HepG2 (cell line): ENCODE results near the gene WIZ. TPM values are rescaled to one million over a fixed set of nuclear protein-coding genes. Genes with fewer than 3 reads are reported as not detected.

Experiments
- ATAC-seq: fragments of 200-7000 bp; cut with Tn5 transposase; 3 replicates; pipeline ENCODE4 v1.9.1; 2020; ENCODE audit warnings: mild to moderate bottlenecking, moderate library complexity
- BruUV-seq: library from RNA; stranded (reverse); fragments of 400-500 nt; replicated peaks from 2 replicates; lab custom pipeline; 2021; lab: Mats Ljungman, UMichigan
- CTCF ChIA-PET: fragments of 300-600 bp; formaldehyde crosslinking; extraction: SDS; loops from one replicate; lab custom pipeline; 2021; ENCODE audit warnings: low total read pairs, inconsistent platforms, low intra/inter-chr PET ratio; lab: Yijun Ruan, JAX
- POLR2A ChIA-PET: fragments of 350-600 bp; sonication (Branson Sonifier 250); formaldehyde crosslinking; loops from one replicate; lab custom pipeline; 2020; ENCODE audit warnings: antibody characterized with exemption, inconsistent platforms; lab: Yijun Ruan, JAX
- DNase-seq: peaks from one replicate; pipeline ENCODE4 v3.0.0-alpha.2; 2015; ENCODE audit warnings: low spot score
- FAIRE-seq: peaks from 3 replicates; lab custom pipeline; 2011; peaks lifted over from hg19 to GRCh38; lab: Jason Lieb, UNC
- H2AFZ ChIP-seq: one replicate; pipeline ENCODE4 v1.6.1; 2011; ENCODE audit warnings: low read length, inconsistent platforms
- H3K27ac ChIP-seq: fragments of 300-600 bp; 3 replicates; pipeline ENCODE4 v1.8.0; 2011; ENCODE audit warnings: mixed run types, mild to moderate bottlenecking, mixed read lengths, low read length, inconsistent platforms; ENCODE audit not compliant: insufficient read depth; ENCODE audit errors: extremely low read length
- H3K27me3 ChIP-seq, 2 experiments: fragments of 200-600 bp in 1 of 2; 2 replicates in 1 of 2; 3 replicates in 1 of 2; pipeline versions ENCODE4 v1.6.0 to v1.8.0; 2011; ENCODE audit warnings: low read length in 2 of 2, mild to moderate bottlenecking in 2 of 2, moderate library complexity in 2 of 2, inconsistent platforms in 1 of 2; ENCODE audit not compliant: insufficient read depth in 2 of 2, control insufficient read depth in 1 of 2
- H3K36me3 ChIP-seq, 2 experiments: fragments of 200-600 bp in 1 of 2; replicated peaks in 1 of 2; 2 replicates in 1 of 2; 3 replicates in 1 of 2; pipeline versions ENCODE4 v1.5.1 to v1.8.0; 2011; ENCODE audit warnings: low read length in 2 of 2, inconsistent platforms in 1 of 2; ENCODE audit not compliant: insufficient read depth in 2 of 2, control insufficient read depth in 1 of 2
- H3K4me1 ChIP-seq: 2 replicates; pipeline ENCODE4 v1.5.1; 2012; ENCODE audit warnings: low read length, inconsistent platforms; ENCODE audit not compliant: insufficient read depth
- H3K4me2 ChIP-seq: 2 replicates; pipeline ENCODE4 v1.6.0; 2011; ENCODE audit warnings: low read depth, low read length, inconsistent platforms
- H3K4me3 ChIP-seq, 3 experiments: fragments of 200-600 bp in 1 of 3; sonication (generic), shearing (Covaris generic) in 1 of 3; replicated peaks in 1 of 3; 2 replicates each; pipeline ENCODE4 v1.5.1; 2011 to 2016; ENCODE audit warnings: low read length in 3 of 3, inconsistent platforms in 2 of 3, low read depth in 2 of 3, mild to moderate bottlenecking in 2 of 3, control low read depth in 1 of 3, mixed read lengths in 1 of 3; ENCODE audit not compliant: insufficient read depth in 1 of 3
- H3K79me2 ChIP-seq: one replicate; pipeline ENCODE4 v1.6.1; 2011; ENCODE audit warnings: low read length, inconsistent platforms; ENCODE audit not compliant: insufficient read depth
- H3K9ac ChIP-seq: 2 replicates; pipeline ENCODE4 v1.6.0; 2011; ENCODE audit warnings: mild to moderate bottlenecking, low read depth, low read length, inconsistent platforms; ENCODE audit not compliant: insufficient read depth
- H3K9me3 ChIP-seq: 2 replicates; pipeline ENCODE4 v1.5.1; 2012; ENCODE audit warnings: mild to moderate bottlenecking, low read length
- H4K20me1 ChIP-seq: 2 replicates; pipeline ENCODE4 v1.6.0; 2011; ENCODE audit warnings: inconsistent platforms, mild to moderate bottlenecking, low read length, moderate library complexity; ENCODE audit not compliant: insufficient read depth
- ATF7-NPFF ChIP-seq: sonication (generic); formaldehyde crosslinking; IDR thresholded peaks from 2 replicates; pipeline ENCODE4 v1.8.1; 2023; ENCODE audit warnings: mild to moderate bottlenecking, low read depth, missing genetic modification reagents, moderate library complexity
- BORCS8-MEF2B ChIP-seq: sonication (generic); formaldehyde crosslinking; IDR thresholded peaks from 2 replicates; pipeline ENCODE4 v1.8.0; 2022; ENCODE audit warnings: mild to moderate bottlenecking, missing genetic modification reagents
- CAMTA2 ChIP-seq: sonication (generic); formaldehyde crosslinking; IDR thresholded peaks from 2 replicates; pipeline ENCODE4 v1.4.0; 2020; ENCODE audit warnings: mild to moderate bottlenecking, missing genetic modification reagents, borderline replicate concordance
- CEBPG ChIP-seq: IDR thresholded peaks from 2 replicates; pipeline ENCODE4 v1.6.1; 2016
- CENPT ChIP-seq: sonication (generic); formaldehyde crosslinking; IDR thresholded peaks from 2 replicates; pipeline ENCODE4 v1.8.0; 2022; ENCODE audit warnings: low read depth, mild to moderate bottlenecking, moderate library complexity, missing genetic modification reagents
- FOSL1 ChIP-seq: sonication (generic); formaldehyde crosslinking; IDR thresholded peaks from 2 replicates; pipeline ENCODE4 v1.9.0; 2021; ENCODE audit warnings: missing genetic modification reagents, borderline replicate concordance
- GTF2F1 ChIP-seq: fragments of 150-350 bp; IDR thresholded peaks from 2 replicates; pipeline ENCODE4 v1.6.1; 2014; ENCODE audit warnings: low read length
- HNRNPH1 ChIP-seq: fragments of 200-400 bp; formaldehyde crosslinking; optimal IDR thresholded peaks from 2 replicates; pipeline ENCODE3; 2017; ENCODE audit warnings: mild to moderate bottlenecking, low read depth, low read length
- RARA ChIP-seq: IDR thresholded peaks from 2 replicates; pipeline ENCODE4 v1.6.1; 2016; ENCODE audit warnings: missing genetic modification reagents, missing compliant biosample characterization
- ZNF34 ChIP-seq: sonication (generic); formaldehyde crosslinking; IDR thresholded peaks from 2 replicates; pipeline ENCODE4 v1.4.0; 2020; ENCODE audit warnings: mild to moderate bottlenecking, missing genetic modification reagents, borderline replicate concordance
- ZNF607 ChIP-seq: sonication (generic); formaldehyde crosslinking; IDR thresholded peaks from 2 replicates; pipeline ENCODE4 v1.5.1; 2020; ENCODE audit warnings: missing genetic modification reagents, mild to moderate bottlenecking, borderline replicate concordance
- ZSCAN25 ChIP-seq: sonication (generic); formaldehyde crosslinking; IDR thresholded peaks from 2 replicates; pipeline ENCODE4 v1.8.0; 2022; ENCODE audit warnings: mild to moderate bottlenecking, missing genetic modification reagents
- ZSCAN30 ChIP-seq: sonication (generic); formaldehyde crosslinking; IDR thresholded peaks from 2 replicates; pipeline ENCODE4 v1.5.0; 2020; ENCODE audit warnings: mild to moderate bottlenecking, missing genetic modification reagents
- whole genome bisulfite sequencing: methylation state at CpG from one replicate; pipeline ENCODE4 v1.1.6; 2017; ENCODE audit warnings: low lambda C conversion rate; 5-methylcytosine and 5-hydroxymethylcytosine counted together
- in situ Hi-C: cut with HindIII; loops from 2 replicates; pipeline ENCODE4 v1.10.0; 2017; ENCODE audit warnings: low pct_unique_long_range_greater_than_20kb; ENCODE audit not compliant: extremely low pct_ligation_motif_present
- intact Hi-C: fragments of 100-400 bp; cut with micrococcal nuclease; formaldehyde crosslinking; loops from one replicate; pipeline ENCODE4 v1.10.0; 2022; ENCODE audit not compliant: unreplicated experiment
- polyA plus RNA-seq, 8 experiments: library from polyadenylated mRNA; depleted of rRNA in 3 of 8; stranded (reverse) in 7 of 8; unstranded in 1 of 8; fragments of >200 nt; fragmentation: Illumina TruSeq in 4 of 8; extraction: Trizol in 4 of 8; gene quantifications; 2 replicates each; pipeline versions ENCODE4 v1.2.1 to v1.2.3, GENCODE V29; 2011 to 2016; ENCODE audit warnings: low read depth in 4 of 8, missing spikeins in 1 of 8, mixed read lengths in 1 of 8; ENCODE audit not compliant: insufficient read depth in 1 of 8
- total RNA-seq, 5 experiments: library from RNA; depleted of rRNA; stranded (reverse); fragments of >200 nt; fragmentation: Illumina TruSeq; extraction: Trizol; gene quantifications; 2 replicates each; pipeline ENCODE4 v1.2.3, GENCODE V29; 2016; ENCODE audit warnings: low read depth in 1 of 5
- TF ChIP-seq, protein P1 (sequence below): sonication (generic); formaldehyde crosslinking; IDR thresholded peaks from 2 replicates; pipeline ENCODE4 v1.8.0; 2022; ENCODE audit warnings: mild to moderate bottlenecking, missing genetic modification reagents, moderate library complexity
- TF ChIP-seq, protein P2 (sequence below): sonication (generic); formaldehyde crosslinking; IDR thresholded peaks from 2 replicates; pipeline ENCODE4 v1.4.0; 2020; ENCODE audit warnings: missing genetic modification reagents
- TF ChIP-seq, protein P3 (sequence below): sonication (generic); formaldehyde crosslinking; IDR thresholded peaks from 2 replicates; pipeline ENCODE4 v1.8.1; 2022; ENCODE audit warnings: mild to moderate bottlenecking, missing genetic modification reagents
- TF ChIP-seq, protein P4 (sequence below): sonication (generic); formaldehyde crosslinking; IDR thresholded peaks from 2 replicates; pipeline ENCODE4 v1.4.0; 2020; ENCODE audit warnings: low read depth, mild to moderate bottlenecking, missing genetic modification reagents
- TF ChIP-seq, protein P5 (sequence below): sonication (generic); formaldehyde crosslinking; IDR thresholded peaks from 2 replicates; pipeline ENCODE4 v1.9.0; 2022; ENCODE audit warnings: missing genetic modification reagents, mild to moderate bottlenecking, borderline replicate concordance

WIZ gene
- total and polyA plus RNA-seq, 2 of the 13 experiments (the other 11 are each of a cell fraction or from before 2014, with no cell fraction given) = 4.7 to 4.8 TPM

DNA sequence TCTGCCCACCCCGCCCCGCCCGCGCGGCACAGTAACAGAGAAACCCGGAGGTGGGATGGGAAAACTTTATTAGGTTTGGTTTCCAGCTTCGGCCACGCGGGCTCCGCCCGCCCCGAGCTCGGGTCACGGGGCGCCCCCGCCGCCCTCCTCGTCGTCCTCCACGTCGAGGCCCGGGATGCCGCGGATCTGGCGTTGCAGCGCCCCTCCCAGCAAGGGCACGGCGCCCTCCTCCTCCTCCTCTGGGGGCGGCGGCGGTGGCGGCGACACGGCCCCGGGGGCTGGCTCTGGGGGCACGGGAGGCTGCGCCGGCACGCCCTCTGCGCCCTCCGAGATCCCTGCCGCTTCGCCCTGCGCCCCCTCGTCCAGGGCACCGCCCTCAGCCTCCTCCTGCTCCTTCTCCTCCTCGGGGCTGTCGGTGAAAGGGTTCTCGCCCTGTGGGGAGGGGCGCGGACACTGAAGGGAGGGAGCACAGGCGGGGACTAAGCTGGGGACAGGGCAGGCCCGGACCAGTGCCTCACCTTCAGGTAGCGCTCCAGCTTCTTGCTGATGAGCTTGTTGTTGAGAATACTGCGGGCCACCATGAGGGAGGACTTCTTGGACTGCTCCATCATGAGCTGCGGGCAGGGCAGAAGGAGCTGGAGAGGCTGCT is 69.6 kb downstream of the WIZ start:
- peaks cover 0 to 19% of the 10 kb centered on the region in 2 experiments; a peak in 2 of 5 replicates for H3K36me3 ChIP-seq
- H3K4me2 ChIP-seq = peak overlapping the region; percentile 72
- H3K79me2 ChIP-seq = peaks cover 39% of the 10 kb centered on the region
- POLR2A ChIA-PET = interaction anchor here (0.6 to 3.6 kb wide), 15 partner anchors 12 to 176 kb away, joined by 3 to 67 read pairs (median 8); partner anchors contain the start of genes AKAP8L and BRD4
- peak overlapping the region; percentile 79 for H3K27ac ChIP-seq
- H3K27me3 ChIP-seq = no peaks in the 10 kb centered on the region; a peak in 1 of 5 replicates
- BruUV-seq = no TSS peak
- peaks cover 27% of the 10 kb centered on the region for H4K20me1 ChIP-seq
- peak overlapping the region; percentile 51 to 76 (median 70) for H3K4me3 ChIP-seq
- in situ Hi-C loops = no loop called here
- DNase-seq (peak; percentile 48), ATAC-seq (peak; percentile 55), FAIRE-seq (no peak)
- H3K4me1 ChIP-seq = peaks cover 48% of the 10 kb centered on the region
- intact Hi-C loops = loop anchor here (5.0 to 10.0 kb wide), 3 partner anchors 32 to 95 kb away; no protein-coding TSS in a partner anchor
- no peak overlapping the region for H2AFZ ChIP-seq
- 3% methylated on average over 8 of the region's 56 CpGs for WGBS
- no peaks in the 10 kb centered on the region for H3K9me3 ChIP-seq
- H3K9ac ChIP-seq = peak overlapping the region; percentile 75
- CTCF ChIA-PET = no interaction called here
- TF ChIP-seq ZSCAN25 = no peak
- TF ChIP-seq, protein P1, sequence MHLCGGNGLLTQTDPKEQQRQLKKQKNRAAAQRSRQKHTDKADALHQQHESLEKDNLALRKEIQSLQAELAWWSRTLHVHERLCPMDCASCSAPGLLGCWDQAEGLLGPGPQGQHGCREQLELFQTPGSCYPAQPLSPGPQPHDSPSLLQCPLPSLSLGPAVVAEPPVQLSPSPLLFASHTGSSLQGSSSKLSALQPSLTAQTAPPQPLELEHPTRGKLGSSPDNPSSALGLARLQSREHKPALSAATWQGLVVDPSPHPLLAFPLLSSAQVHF (CRISPR knock-in tag) = 0 out of 2 replicates have a peak, but pooled peaks have one; percentile 28
- no peak for TF ChIP-seq HNRNPH1
- TF ChIP-seq ZNF607 (CRISPR knock-in tag) = peak; percentile 80; the same call in 1 of the 2 replicates
- no peak for TF ChIP-seq CEBPG (CRISPR knock-in tag)
- TF ChIP-seq, protein P2, sequence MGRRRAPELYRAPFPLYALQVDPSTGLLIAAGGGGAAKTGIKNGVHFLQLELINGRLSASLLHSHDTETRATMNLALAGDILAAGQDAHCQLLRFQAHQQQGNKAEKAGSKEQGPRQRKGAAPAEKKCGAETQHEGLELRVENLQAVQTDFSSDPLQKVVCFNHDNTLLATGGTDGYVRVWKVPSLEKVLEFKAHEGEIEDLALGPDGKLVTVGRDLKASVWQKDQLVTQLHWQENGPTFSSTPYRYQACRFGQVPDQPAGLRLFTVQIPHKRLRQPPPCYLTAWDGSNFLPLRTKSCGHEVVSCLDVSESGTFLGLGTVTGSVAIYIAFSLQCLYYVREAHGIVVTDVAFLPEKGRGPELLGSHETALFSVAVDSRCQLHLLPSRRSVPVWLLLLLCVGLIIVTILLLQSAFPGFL (CRISPR knock-in tag) = no peak
- TF ChIP-seq, protein P3, sequence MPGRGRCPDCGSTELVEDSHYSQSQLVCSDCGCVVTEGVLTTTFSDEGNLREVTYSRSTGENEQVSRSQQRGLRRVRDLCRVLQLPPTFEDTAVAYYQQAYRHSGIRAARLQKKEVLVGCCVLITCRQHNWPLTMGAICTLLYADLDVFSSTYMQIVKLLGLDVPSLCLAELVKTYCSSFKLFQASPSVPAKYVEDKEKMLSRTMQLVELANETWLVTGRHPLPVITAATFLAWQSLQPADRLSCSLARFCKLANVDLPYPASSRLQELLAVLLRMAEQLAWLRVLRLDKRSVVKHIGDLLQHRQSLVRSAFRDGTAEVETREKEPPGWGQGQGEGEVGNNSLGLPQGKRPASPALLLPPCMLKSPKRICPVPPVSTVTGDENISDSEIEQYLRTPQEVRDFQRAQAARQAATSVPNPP (CRISPR knock-in tag) = no peak
- TF ChIP-seq, protein P4, sequence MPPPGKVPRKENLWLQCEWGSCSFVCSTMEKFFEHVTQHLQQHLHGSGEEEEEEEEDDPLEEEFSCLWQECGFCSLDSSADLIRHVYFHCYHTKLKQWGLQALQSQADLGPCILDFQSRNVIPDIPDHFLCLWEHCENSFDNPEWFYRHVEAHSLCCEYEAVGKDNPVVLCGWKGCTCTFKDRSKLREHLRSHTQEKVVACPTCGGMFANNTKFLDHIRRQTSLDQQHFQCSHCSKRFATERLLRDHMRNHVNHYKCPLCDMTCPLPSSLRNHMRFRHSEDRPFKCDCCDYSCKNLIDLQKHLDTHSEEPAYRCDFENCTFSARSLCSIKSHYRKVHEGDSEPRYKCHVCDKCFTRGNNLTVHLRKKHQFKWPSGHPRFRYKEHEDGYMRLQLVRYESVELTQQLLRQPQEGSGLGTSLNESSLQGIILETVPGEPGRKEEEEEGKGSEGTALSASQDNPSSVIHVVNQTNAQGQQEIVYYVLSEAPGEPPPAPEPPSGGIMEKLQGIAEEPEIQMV (CRISPR knock-in tag) = no peak
- no peak for TF ChIP-seq ZNF34 (CRISPR knock-in tag)
- TF ChIP-seq, protein P5, sequence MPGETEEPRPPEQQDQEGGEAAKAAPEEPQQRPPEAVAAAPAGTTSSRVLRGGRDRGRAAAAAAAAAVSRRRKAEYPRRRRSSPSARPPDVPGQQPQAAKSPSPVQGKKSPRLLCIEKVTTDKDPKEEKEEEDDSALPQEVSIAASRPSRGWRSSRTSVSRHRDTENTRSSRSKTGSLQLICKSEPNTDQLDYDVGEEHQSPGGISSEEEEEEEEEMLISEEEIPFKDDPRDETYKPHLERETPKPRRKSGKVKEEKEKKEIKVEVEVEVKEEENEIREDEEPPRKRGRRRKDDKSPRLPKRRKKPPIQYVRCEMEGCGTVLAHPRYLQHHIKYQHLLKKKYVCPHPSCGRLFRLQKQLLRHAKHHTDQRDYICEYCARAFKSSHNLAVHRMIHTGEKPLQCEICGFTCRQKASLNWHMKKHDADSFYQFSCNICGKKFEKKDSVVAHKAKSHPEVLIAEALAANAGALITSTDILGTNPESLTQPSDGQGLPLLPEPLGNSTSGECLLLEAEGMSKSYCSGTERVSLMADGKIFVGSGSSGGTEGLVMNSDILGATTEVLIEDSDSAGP (CRISPR knock-in tag) = peak; percentile 80; the same call in 1 of the 2 replicates
- TF ChIP-seq GTF2F1 = no peak
- TF ChIP-seq RARA (CRISPR knock-in tag) = no peak
- TF ChIP-seq ZSCAN30 (CRISPR knock-in tag) = no peak
- TF ChIP-seq CAMTA2 (CRISPR knock-in tag) = no peak
- TF ChIP-seq ATF7-NPFF = no peak
- no peak for TF ChIP-seq CENPT (CRISPR knock-in tag)
- no peak for TF ChIP-seq BORCS8-MEF2B
- TF ChIP-seq FOSL1 (CRISPR knock-in tag) = no peak
